Gastrocnemius medialis (tissue), 4 donors: ENCODE measurements around the gene PDE4B.

Experiments
- CTCF ChIP-seq, 5 experiments: fragments of 450-650 bp in 3 of 5; fragments of 200-600 bp in 2 of 5; sonication (generic) in 2 of 5; IDR thresholded peaks in 4 of 5; conservative IDR thresholded peaks in 1 of 5; 1 replicate in 4 of 5; 2 replicates in 1 of 5; pipeline ENCODE4 v1.5.1; 2016 to 2019; ENCODE audit warnings: antibody characterized with exemption in 5 of 5, mild to moderate bottlenecking in 3 of 5, moderate library complexity in 3 of 5
- POLR2A ChIP-seq, 2 donors: fragments of 450-650 bp; IDR thresholded peaks; one replicate each; pipeline ENCODE4 v1.6.1; 2017; ENCODE audit warnings: antibody characterized with exemption in 2 of 2, mild to moderate bottlenecking in 2 of 2, moderate library complexity in 2 of 2

- no peak for TF ChIP-seq CTCF (IDR thresholded peaks at IDR 0.05 in 4 of 5, conservative IDR thresholded peaks at IDR 0.05 in 1 of 5)
- no peak for TF ChIP-seq POLR2A (IDR thresholded peaks at IDR 0.05)
Observed at GRCh38 chr1:66400660-66401059, 608.0 kb downstream of the PDE4B start.
